Liver (tissue), 9 donors: Measurements from ENCODE around the gene SLC2A1. TPM values are rescaled to one million over a fixed set of nuclear protein-coding genes. Genes with fewer than 3 reads are reported as not detected.

Experiments
- DNase-seq: peaks from one replicate; pipeline ENCODE4 v3.0.0-alpha.2; 2017; ENCODE audit warnings: low spot score
- H3K27ac ChIP-seq, 2 donors: one replicate each; pipeline ENCODE4 v1.7.0; 2013; ENCODE audit warnings: inconsistent platforms in 2 of 2, low read length in 2 of 2, control low read depth in 1 of 2, low read depth in 1 of 2, mild to moderate bottlenecking in 1 of 2
- H3K27me3 ChIP-seq, 4 donors: one replicate each; pipeline versions ENCODE4 v1.6.1 to v1.7.0; 2013; ENCODE audit warnings: low read length in 3 of 4, inconsistent platforms in 1 of 4, mild to moderate bottlenecking in 1 of 4, moderate library complexity in 1 of 4; ENCODE audit not compliant: control insufficient read depth in 4 of 4, insufficient read depth in 4 of 4
- H3K36me3 ChIP-seq, 4 donors: one replicate each; pipeline versions ENCODE4 v1.6.1 to v1.7.0; 2013; ENCODE audit warnings: low read length in 3 of 4, mild to moderate bottlenecking in 3 of 4, low read depth in 1 of 4, moderate library complexity in 1 of 4; ENCODE audit not compliant: control insufficient read depth in 4 of 4, insufficient read depth in 3 of 4
- H3K4me1 ChIP-seq, 4 donors: one replicate each; pipeline versions ENCODE4 v1.6.1 to v1.7.0; 2013; ENCODE audit warnings: low read length in 3 of 4, mild to moderate bottlenecking in 3 of 4, moderate library complexity in 1 of 4; ENCODE audit not compliant: control insufficient read depth in 4 of 4, insufficient read depth in 4 of 4
- H3K4me3 ChIP-seq, 3 donors: one replicate each; pipeline versions ENCODE4 v1.6.1 to v1.7.0; 2013; ENCODE audit warnings: low read length in 3 of 3, control low read depth in 1 of 3, low read depth in 1 of 3, mild to moderate bottlenecking in 1 of 3
- H3K9ac ChIP-seq, 2 donors: one replicate each; pipeline ENCODE4 v1.7.0; 2013; ENCODE audit warnings: low read length in 2 of 2, mild to moderate bottlenecking in 2 of 2, moderate library complexity in 2 of 2, control low read depth in 1 of 2, low read depth in 1 of 2
- H3K9me3 ChIP-seq, 4 donors: one replicate each; pipeline versions ENCODE4 v1.6.1 to v1.7.0; 2013; ENCODE audit warnings: low read length in 3 of 4; ENCODE audit not compliant: control insufficient read depth in 4 of 4
- ATF3 ChIP-seq: IDR thresholded peaks from 2 replicates; pipeline ENCODE4 v1.6.1; 2016; ENCODE audit warnings: antibody characterized with exemption
- CTCF ChIP-seq: fragments of 150-350 bp; IDR thresholded peaks from 2 replicates; pipeline ENCODE4 v1.5.1; 2017; ENCODE audit warnings: improper control_type of control experiment, low read depth, low read length; ENCODE audit not compliant: missing input control
- EGR1 ChIP-seq, 2 donors: IDR thresholded peaks; 2 replicates each; pipeline ENCODE4 v1.6.1; 2016 to 2018; ENCODE audit warnings: antibody characterized with exemption in 2 of 2, low read depth in 2 of 2
- FOXA1 ChIP-seq: IDR thresholded peaks from 2 replicates; pipeline ENCODE4 v1.6.1; 2016; ENCODE audit warnings: antibody characterized with exemption
- FOXA2 ChIP-seq: IDR thresholded peaks from 2 replicates; pipeline ENCODE4 v1.6.1; 2016; ENCODE audit warnings: antibody characterized with exemption
- GABPA ChIP-seq, 2 donors: IDR thresholded peaks in 1 of 2; conservative IDR thresholded peaks in 1 of 2; 2 replicates each; pipeline ENCODE4 v1.6.1; 2016; ENCODE audit warnings: antibody characterized with exemption in 2 of 2, mild to moderate bottlenecking in 1 of 2, moderate library complexity in 1 of 2
- HNF4A ChIP-seq, 2 donors: conservative IDR thresholded peaks; 2 replicates each; pipeline ENCODE4 v1.6.1; 2016; ENCODE audit warnings: antibody characterized with exemption in 2 of 2, mild to moderate bottlenecking in 2 of 2
- HNF4G ChIP-seq: IDR thresholded peaks from 2 replicates; pipeline ENCODE4 v1.6.1; 2016; ENCODE audit warnings: antibody characterized with exemption
- JUND ChIP-seq, 2 donors: IDR thresholded peaks; 2 replicates each; pipeline ENCODE4 v1.6.1; 2016; ENCODE audit warnings: antibody characterized with exemption in 2 of 2
- MAX ChIP-seq: IDR thresholded peaks from 2 replicates; pipeline ENCODE4 v1.6.1; 2016; ENCODE audit warnings: antibody characterized with exemption
- NR2F2 ChIP-seq: IDR thresholded peaks from 2 replicates; pipeline ENCODE4 v1.6.1; 2016; ENCODE audit warnings: antibody characterized with exemption
- RAD21 ChIP-seq, 2 donors: IDR thresholded peaks; 2 replicates each; pipeline ENCODE4 v1.6.1; 2016; ENCODE audit warnings: antibody characterized with exemption in 2 of 2, mild to moderate bottlenecking in 2 of 2
- REST ChIP-seq: IDR thresholded peaks from 2 replicates; pipeline ENCODE4 v1.6.1; 2016; ENCODE audit warnings: antibody characterized with exemption, mild to moderate bottlenecking
- RXRA ChIP-seq, 2 donors: IDR thresholded peaks; 2 replicates each; pipeline ENCODE4 v1.6.1; 2017 to 2018; ENCODE audit warnings: antibody characterized with exemption in 2 of 2, mild to moderate bottlenecking in 1 of 2
- SP1 ChIP-seq: IDR thresholded peaks from 2 replicates; pipeline ENCODE4 v1.6.1; 2018; ENCODE audit warnings: antibody characterized with exemption, mild to moderate bottlenecking
- TAF1 ChIP-seq: conservative IDR thresholded peaks from 2 replicates; pipeline ENCODE4 v1.6.1; 2016; ENCODE audit warnings: antibody characterized with exemption, mild to moderate bottlenecking
- YY1 ChIP-seq: IDR thresholded peaks from 2 replicates; pipeline ENCODE4 v1.6.1; 2016; ENCODE audit warnings: antibody characterized with exemption, mild to moderate bottlenecking
- ZBTB33 ChIP-seq: IDR thresholded peaks from 2 replicates; pipeline ENCODE4 v1.6.1; 2016; ENCODE audit warnings: antibody characterized with exemption
- WGBS: extraction: QIAGEN DNeasy Blood & Tissue Kit; methylation state at CpG from one replicate; pipeline ENCODE4 v1.1.7; 2013; 5-methylcytosine and 5-hydroxymethylcytosine counted together
- polyA plus RNA-seq, 2 donors: library from polyadenylated mRNA; stranded (reverse) in 1 of 2; unstranded in 1 of 2; fragments of 200-250 nt in 1 of 2; fragments of >200 nt in 1 of 2; fragmentation: Nextera tagmentation in 1 of 2; extraction: Ambion mirVana in 1 of 2; gene quantifications; one replicate each; pipeline versions ENCODE4 v1.2.1 to v1.2.3, GENCODE V29; 2013 to 2015
- total RNA-seq, 2 donors: library from RNA; depleted of rRNA; stranded (reverse); fragments of >200 nt; gene quantifications; one replicate each; pipeline ENCODE4 v1.2.3, GENCODE V29; 2014
- donor health status: healthy.
- donor health status: healthy.
- donor health status: healthy.
- donor health status: healthy.
- donor health status: healthy.

The SLC2A1 gene
- total and polyA plus RNA-seq, 4 donors: 1.1 to 675 (median 3.0) TPM

GRCh38 chr1:42917241-42917495, 41.5 kb downstream of the SLC2A1 start:
- Histone ChIP-seq H3K36me3 (no peaks in the 10 kb centered on the region), H3K9ac (no peak overlapping the region), H3K4me1 (no peaks in the 10 kb centered on the region), H3K27me3 (no peaks in the 10 kb centered on the region), H3K27ac (no peak overlapping the region), H3K9me3 (no peaks in the 10 kb centered on the region), H3K4me3 (no peak overlapping the region)
- TF ChIP-seq TAF1 (no peak), RXRA (IDR thresholded peaks at IDR 0.05) (no peak), ZBTB33 (no peak), GABPA (IDR thresholded peaks at IDR 0.05 in 1 of 2, conservative IDR thresholded peaks at IDR 0.05 in 1 of 2) (no peak), EGR1 (IDR thresholded peaks at IDR 0.05; ENCODE audit: low read depth in 2 of 2) (no peak), JUND (IDR thresholded peaks at IDR 0.05) (no peak), SP1 (no peak), YY1 (no peak), FOXA2 (no peak), ATF3 (no peak), MAX (no peak), HNF4G (no peak), RAD21 (IDR thresholded peaks at IDR 0.05) (no peak), CTCF (no peak), NR2F2 (no peak), HNF4A (conservative IDR thresholded peaks at IDR 0.05) (no peak), FOXA1 (no peak), REST (no peak)
- no peak for DNase-seq
- WGBS: 96% methylated on average over 15 of the region's 15 CpGs

GRCh38 chr1:42915456-42915855, 43.2 kb downstream of the SLC2A1 start:
- no peak overlapping the region for H3K9ac ChIP-seq
- H3K36me3 ChIP-seq: no peaks in the 10 kb centered on the region
- H3K4me3 ChIP-seq: no peak overlapping the region
- no peaks in the 10 kb centered on the region for H3K27me3 ChIP-seq
- H3K9me3 ChIP-seq: no peaks in the 10 kb centered on the region
- H3K4me1 ChIP-seq: no peaks in the 10 kb centered on the region
- no peak overlapping the region for H3K27ac ChIP-seq
- 91% methylated on average over 3 of the region's 3 CpGs for WGBS
- DNase-seq: no peak
- TF ChIP-seq FOXA2 (no peak), NR2F2 (no peak), MAX (no peak), YY1 (no peak), EGR1 (IDR thresholded peaks at IDR 0.05; ENCODE audit: low read depth in 2 of 2) (no peak)
